ENCODE data around the gene CIBAR2.
"Not testable (repeated sequence)": the region's sequence is repeated elsewhere in the genome, so short reads cannot be mapped to it uniquely, and the experiment has no call there.

CIBAR2 gene

GRCh38 chr16:85124636-85125346, 12.5 kb upstream of the CIBAR2 start:
- DNase-seq (ENCODE audit: insufficient read length, low spot score): no peak
- no peak for FAIRE-seq
- TF ChIP-seq TAF1 (IDR thresholded peaks at IDR 0.05; ENCODE audit: low read depth, low read length) (no peak), POLR2AphosphoS5 (IDR thresholded peaks at IDR 0.05; ENCODE audit: low read depth, low read length) (no peak), PAX5 (IDR thresholded peaks at IDR 0.05; ENCODE audit: insufficient read depth, low read length, severe bottlenecking) (no peak), SPI1 (IDR thresholded peaks at IDR 0.05; ENCODE audit: low read depth, low read length) (no peak), POLR2A (IDR thresholded peaks at IDR 0.05; ENCODE audit: low read depth, low read length) (no peak), POU2F2 (IDR thresholded peaks at IDR 0.05; ENCODE audit: low read depth, low read length) (no peak)

GRCh38 chr16:85123891-85124635, 11.8 kb upstream of the CIBAR2 start:
- FAIRE-seq (no peak), DNase-seq (ENCODE audit: insufficient read length, low spot score) (no peak)
- no peak for TF ChIP-seq PAX5 (IDR thresholded peaks at IDR 0.05; ENCODE audit: insufficient read depth, low read length, severe bottlenecking)
- no peak for TF ChIP-seq POLR2A (IDR thresholded peaks at IDR 0.05; ENCODE audit: low read depth, low read length)
- TF ChIP-seq SPI1 (IDR thresholded peaks at IDR 0.05; ENCODE audit: low read depth, low read length): no peak
- TF ChIP-seq POU2F2 (IDR thresholded peaks at IDR 0.05; ENCODE audit: low read depth, low read length): no peak
- TF ChIP-seq TAF1 (IDR thresholded peaks at IDR 0.05; ENCODE audit: low read depth, low read length): no peak
- TF ChIP-seq POLR2AphosphoS5 (IDR thresholded peaks at IDR 0.05; ENCODE audit: low read depth, low read length): no peak

GRCh38 chr16:85123441-85123840, 11.2 kb upstream of the CIBAR2 start:
- FAIRE-seq; DNase-seq (ENCODE audit: insufficient read length, low spot score): not testable (repeated sequence)

DNA sequence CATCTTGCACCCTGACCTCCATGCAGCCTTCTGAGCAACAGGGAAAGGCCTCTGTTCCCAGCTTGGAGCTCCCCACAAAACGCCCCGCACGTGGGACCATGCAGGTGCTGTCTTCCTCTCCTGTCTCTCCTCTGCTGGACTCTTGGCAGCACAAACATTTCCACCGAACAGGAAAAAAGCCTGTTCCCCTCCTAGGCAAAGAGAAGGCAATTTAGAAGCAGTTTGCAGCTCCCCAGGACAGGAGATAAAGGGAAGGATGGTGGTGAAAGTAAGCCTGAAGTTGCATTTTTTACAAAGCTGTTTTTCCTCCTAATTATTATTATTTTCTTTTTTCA, 7.7 kb upstream of the CIBAR2 start:
- DNase-seq (ENCODE audit: insufficient read length, low spot score): no peak
- no peak for TF ChIP-seq POLR2A (IDR thresholded peaks at IDR 0.05; ENCODE audit: low read depth, low read length)
- FAIRE-seq: no peak

- DNase-seq (ENCODE audit: insufficient read length, low spot score) (no peak), FAIRE-seq (no peak)
- TF ChIP-seq SPI1 (IDR thresholded peaks at IDR 0.05; ENCODE audit: low read depth, low read length) (no peak), POU2F2 (IDR thresholded peaks at IDR 0.05; ENCODE audit: low read depth, low read length) (no peak), TAF1 (IDR thresholded peaks at IDR 0.05; ENCODE audit: low read depth, low read length) (no peak), POLR2AphosphoS5 (IDR thresholded peaks at IDR 0.05; ENCODE audit: low read depth, low read length) (no peak), POLR2A (IDR thresholded peaks at IDR 0.05; ENCODE audit: low read depth, low read length) (no peak), PAX5 (IDR thresholded peaks at IDR 0.05; ENCODE audit: insufficient read depth, low read length, severe bottlenecking) (no peak)
These were observed 5.1 kb upstream of the CIBAR2 start for GRCh38 chr16:85117418-85117817.

DNA sequence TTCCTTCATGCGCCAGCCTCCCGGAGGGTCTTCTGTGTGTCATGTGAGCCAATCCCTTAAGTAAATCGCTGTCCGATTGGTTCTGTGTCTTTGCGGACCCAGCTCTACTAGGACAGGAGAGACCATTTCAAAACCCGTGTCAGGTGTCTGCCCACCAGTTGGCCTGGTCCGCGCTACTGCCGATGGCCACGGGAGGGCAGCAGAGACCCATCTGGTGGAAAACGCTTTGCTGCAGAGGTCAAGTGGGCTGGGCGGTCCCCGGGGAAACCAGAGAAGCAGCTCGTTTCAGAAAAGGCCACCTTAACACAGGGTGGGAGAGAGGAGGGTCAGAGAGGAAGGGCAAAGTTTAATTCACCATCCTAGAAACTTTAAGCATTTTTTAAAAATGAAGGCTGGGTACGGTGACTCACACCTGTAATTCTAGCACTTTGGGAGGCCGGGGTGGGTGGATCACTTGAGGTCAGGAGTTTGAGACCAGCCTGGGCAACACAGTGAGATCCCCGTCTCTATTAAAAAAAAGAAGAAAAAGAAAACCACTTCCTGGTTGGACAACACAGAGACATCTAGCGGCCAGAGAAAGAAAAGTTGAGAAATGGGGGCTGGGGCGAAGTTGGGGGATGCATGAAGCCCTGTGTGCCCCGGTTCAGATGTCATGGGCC, 2.8 kb upstream of the CIBAR2 start:
- DNase-seq (ENCODE audit: insufficient read length, low spot score) (peak; percentile 93), FAIRE-seq (peak; percentile 93)
- TF ChIP-seq POLR2A (IDR thresholded peaks at IDR 0.05; ENCODE audit: low read depth, low read length) (no peak), POU2F2 (IDR thresholded peaks at IDR 0.05; ENCODE audit: low read depth, low read length) (0 out of 2 replicates have a peak, but pooled peaks have one; percentile 27), POLR2AphosphoS5 (IDR thresholded peaks at IDR 0.05; ENCODE audit: low read depth, low read length) (no peak), TAF1 (IDR thresholded peaks at IDR 0.05; ENCODE audit: low read depth, low read length) (no peak), PAX5 (IDR thresholded peaks at IDR 0.05; ENCODE audit: insufficient read depth, low read length, severe bottlenecking) (no peak), SPI1 (IDR thresholded peaks at IDR 0.05; ENCODE audit: low read depth, low read length) (no peak)

- no peak for FAIRE-seq
- DNase-seq (ENCODE audit: insufficient read length, low spot score): no peak
- TF ChIP-seq PAX5 (IDR thresholded peaks at IDR 0.05; ENCODE audit: insufficient read depth, low read length, severe bottlenecking) (no peak), POLR2AphosphoS5 (IDR thresholded peaks at IDR 0.05; ENCODE audit: low read depth, low read length) (no peak), TAF1 (IDR thresholded peaks at IDR 0.05; ENCODE audit: low read depth, low read length) (no peak), SPI1 (IDR thresholded peaks at IDR 0.05; ENCODE audit: low read depth, low read length) (no peak), POLR2A (IDR thresholded peaks at IDR 0.05; ENCODE audit: low read depth, low read length) (no peak), POU2F2 (IDR thresholded peaks at IDR 0.05; ENCODE audit: low read depth, low read length) (no peak)
These were observed 1.6 kb upstream of the CIBAR2 start for GRCh38 chr16:85113913-85114312.

GRCh38 chr16:85113168-85113733, 979 bp upstream of the CIBAR2 start:
- DNase-seq (ENCODE audit: insufficient read length, low spot score) (no peak), FAIRE-seq (no peak)
- TF ChIP-seq POLR2AphosphoS5 (IDR thresholded peaks at IDR 0.05; ENCODE audit: low read depth, low read length) (no peak), POU2F2 (IDR thresholded peaks at IDR 0.05; ENCODE audit: low read depth, low read length) (no peak), SPI1 (IDR thresholded peaks at IDR 0.05; ENCODE audit: low read depth, low read length) (no peak), TAF1 (IDR thresholded peaks at IDR 0.05; ENCODE audit: low read depth, low read length) (no peak), PAX5 (IDR thresholded peaks at IDR 0.05; ENCODE audit: insufficient read depth, low read length, severe bottlenecking) (no peak)

DNA sequence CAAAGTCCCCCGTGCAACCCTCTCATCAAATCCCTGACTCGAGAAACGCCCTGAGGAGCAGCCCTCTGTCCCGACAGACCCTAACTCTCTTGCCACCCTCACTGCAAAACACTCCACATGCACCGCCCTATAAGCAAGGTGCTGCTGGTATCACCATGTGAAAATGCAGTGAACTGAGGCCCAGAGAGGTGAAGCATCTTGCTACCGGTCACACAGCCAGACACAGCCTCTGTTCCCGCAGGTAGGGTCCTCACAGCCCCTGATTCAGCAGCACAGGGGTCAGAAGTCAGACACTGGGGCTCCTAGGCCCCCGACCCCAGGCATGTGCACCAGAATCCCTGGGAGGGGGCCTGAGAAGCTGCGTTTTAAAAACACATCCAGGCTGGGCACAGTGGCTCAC, 1.1 kb downstream of the CIBAR2 start:
- TF ChIP-seq POU2F2 (IDR thresholded peaks at IDR 0.05; ENCODE audit: low read depth, low read length) (no peak), PAX5 (IDR thresholded peaks at IDR 0.05; ENCODE audit: insufficient read depth, low read length, severe bottlenecking) (no peak), POLR2AphosphoS5 (IDR thresholded peaks at IDR 0.05; ENCODE audit: low read depth, low read length) (no peak), TAF1 (IDR thresholded peaks at IDR 0.05; ENCODE audit: low read depth, low read length) (no peak), SPI1 (IDR thresholded peaks at IDR 0.05; ENCODE audit: low read depth, low read length) (no peak), POLR2A (IDR thresholded peaks at IDR 0.05; ENCODE audit: low read depth, low read length) (no peak)
- FAIRE-seq: no peak

More for the DNA sequence above, 1.1 kb downstream of the CIBAR2 start:
- no peak for DNase-seq (ENCODE audit: insufficient read length, low spot score)
